Motor neuron (in vitro differentiated cells): Measurements from ENCODE around the gene SLC7A9. TPM values are rescaled to one million over a fixed set of nuclear protein-coding genes. Genes with fewer than 3 reads are reported as not detected.
A peak's percentile ranks its signal among the peaks of the same experiment; 100 is the strongest.
"Not testable (repeated sequence)": the region's sequence is repeated elsewhere in the genome, so short reads cannot be mapped to it uniquely, and the experiment has no call there.

ENCODE experiments used
- ATAC-seq, 8 experiments: fragments of 200-7000 bp; cut with Tn5 transposase; replicated peaks in 6 of 8; 2 replicates each; pipeline ENCODE4 v1.8.0; 2021; ENCODE audit warnings: mild to moderate bottlenecking in 8 of 8, moderate library complexity in 8 of 8
- H3K27ac ChIP-seq, 2 donors: fragments of 250-450 bp; sonication (Bioruptor Pico); 2 replicates each; pipeline ENCODE4 v1.9.0; 2021; ENCODE audit warnings: antibody characterized with exemption in 2 of 2, mild to moderate bottlenecking in 2 of 2, moderate library complexity in 1 of 2
- H3K4me1 ChIP-seq, 2 donors: fragments of 250-450 bp; sonication (Bioruptor Pico); replicated peaks in 1 of 2; 2 replicates each; pipeline ENCODE4 v1.6.1; 2021; ENCODE audit warnings: antibody characterized with exemption in 2 of 2, mild to moderate bottlenecking in 2 of 2, moderate library complexity in 1 of 2
- H3K4me3 ChIP-seq, 5 donors: fragments of 250-450 bp; sonication (Bioruptor Pico); 2 replicates each; pipeline ENCODE4 v1.9.0; 2021; ENCODE audit warnings: antibody characterized with exemption in 5 of 5, mild to moderate bottlenecking in 5 of 5, moderate library complexity in 4 of 5
- WGBS, 10 experiments: fragments of 450-650 bp; shearing (Covaris generic); methylation state at CpG; one replicate each; pipeline ENCODE4 v1.0.0; 2022; 5-methylcytosine and 5-hydroxymethylcytosine counted together
- in situ Hi-C, 9 experiments: fragments of 400-800 bp; cut with MboI; loops; one replicate each; pipeline ENCODE4 v1.15.0; 2021; ENCODE audit warnings: low sequenced_read_pairs in 9 of 9, low pct_unique_long_range_greater_than_20kb in 2 of 9; ENCODE audit not compliant: unreplicated experiment in 9 of 9
- total RNA-seq, 8 experiments: library from RNA; unstranded; fragments of 300-600 nt; gene quantifications; 2 replicates each; pipeline versions ENCODE4 v1.2.3 to v1.2.4, GENCODE V29; 2022

The SLC7A9 gene
- total RNA-seq, 8 experiments from 2014 or later, result 0.21 to 0.78 (median 0.46) TPM; not detected in 1

- no peak overlapping the region for H3K4me3 ChIP-seq
- peaks cover 7 to 9% of the 10 kb centered on the region in 2 donors for H3K4me1 ChIP-seq
- in situ Hi-C loops, result no loop called here
- ATAC-seq, result no peak
- H3K27ac ChIP-seq, result no peak overlapping the region
- WGBS, 10 experiments, result 26 to 100% (median 63%) methylated on average over 1 to 3 of the region's 3 CpGs; no CpG with 5 or more reads in 4 of the 10 experiments
These were observed 57.0 kb downstream of the SLC7A9 start for GRCh38 chr19:32812571-32812970.

- Histone ChIP-seq H3K4me3 (no peak overlapping the region), H3K27ac (no peak overlapping the region), H3K4me1 (peaks cover 7 to 9% of the 10 kb centered on the region in 2 donors)
- no peak for ATAC-seq
- 42 to 100% (median 78%) methylated on average over 1 to 6 of the region's 10 CpGs; no CpG with 5 or more reads in 3 of the 10 experiments for WGBS, 10 experiments
- in situ Hi-C loops, result no loop called here
These were observed 57.5 kb downstream of the SLC7A9 start for GRCh38 chr19:32812036-32812435.

- Histone ChIP-seq H3K27ac (no peak overlapping the region), H3K4me3 (no peak overlapping the region), H3K4me1 (peaks cover 7 to 9% of the 10 kb centered on the region in 2 donors)
- WGBS, 10 experiments, result 20 to 96% (median 88%) methylated on average over 2 to 8 of the region's 11 CpGs; no CpG with 5 or more reads in 2 of the 10 experiments
- no peak for ATAC-seq
- in situ Hi-C loops, result no loop called here
These were observed 58.4 kb downstream of the SLC7A9 start for GRCh38 chr19:32811151-32811550.

GRCh38 chr19:32810452-32810851, 59.1 kb downstream of the SLC7A9 start:
- in situ Hi-C loops, result no loop called here
- WGBS, 10 experiments, result 0 to 98% (median 70%) methylated on average over 1 to 8 of the region's 9 CpGs; no CpG with 5 or more reads in 1 of the 10 experiments
- Histone ChIP-seq H3K4me3 (no peak overlapping the region), H3K4me1 (peaks cover 7 to 9% of the 10 kb centered on the region in 2 donors), H3K27ac (no peak overlapping the region)
- no peak for ATAC-seq

GRCh38 chr19:32809754-32810153, 59.8 kb downstream of the SLC7A9 start:
- Histone ChIP-seq H3K27ac (no peak overlapping the region), H3K4me3 (no peak overlapping the region), H3K4me1 (peaks cover 7 to 9% of the 10 kb centered on the region in 2 donors)
- in situ Hi-C loops, result no loop called here
- WGBS, 10 experiments, result 29 to 88% (median 56%) methylated on average over 3 of the region's 3 CpGs; no CpG with 5 or more reads in 2 of the 10 experiments
- ATAC-seq, result peak in 3 of 8 experiments; percentile 23 to 42 (median 28)

GRCh38 chr19:32809254-32809653, 60.3 kb downstream of the SLC7A9 start:
- peak in 3 of 8 experiments; percentile 9 to 81 (median 33) for ATAC-seq
- H3K4me1 ChIP-seq, result peaks cover 4% of the 10 kb centered on the region in 2 donors
- WGBS, 10 experiments, result 0 to 81% (median 55%) methylated on average over 1 to 5 of the region's 5 CpGs; no CpG with 5 or more reads in 3 of the 10 experiments
- in situ Hi-C loops, result no loop called here
- no peak overlapping the region for H3K4me3 ChIP-seq
- no peak overlapping the region for H3K27ac ChIP-seq

GRCh38 chr19:32808236-32808635, 61.3 kb downstream of the SLC7A9 start:
- Histone ChIP-seq H3K27ac (no peak overlapping the region), H3K4me3 (no peak overlapping the region), H3K4me1 (peaks cover 0 to 2% of the 10 kb centered on the region in 2 donors)
- WGBS, 10 experiments, result 17 to 100% (median 89%) methylated on average over 1 to 4 of the region's 4 CpGs; no CpG with 5 or more reads in 2 of the 10 experiments
- ATAC-seq, result no peak
- in situ Hi-C loops, result no loop called here

GRCh38 chr19:32802840-32803239, 66.7 kb downstream of the SLC7A9 start:
- Histone ChIP-seq H3K27ac (no peak overlapping the region), H3K4me3 (no peak overlapping the region), H3K4me1 (peaks cover 0 to 2% of the 10 kb centered on the region in 2 donors)
- in situ Hi-C loops, result no loop called here
- no peak for ATAC-seq
- 40 to 100% (median 80%) methylated on average over 1 to 11 of the region's 12 CpGs; no CpG with 5 or more reads in 2 of the 10 experiments for WGBS, 10 experiments

- Histone ChIP-seq H3K4me3 (no peak overlapping the region), H3K4me1 (peaks cover 0 to 2% of the 10 kb centered on the region in 2 donors), H3K27ac (no peak overlapping the region)
- ATAC-seq, result no peak
- in situ Hi-C loops, result no loop called here
- 4 to 100% (median 35%) methylated on average over 1 to 4 of the region's 4 CpGs for WGBS, 10 experiments
These were observed 68.8 kb downstream of the SLC7A9 start for GRCh38 chr19:32800754-32801153.

GRCh38 chr19:32800191-32800590, 69.4 kb downstream of the SLC7A9 start:
- no peak overlapping the region for H3K27ac ChIP-seq
- H3K4me3 ChIP-seq, result no peak overlapping the region
- ATAC-seq, result no peak
- peaks cover 0 to 2% of the 10 kb centered on the region in 2 donors for H3K4me1 ChIP-seq
- in situ Hi-C loops, result no loop called here

- ATAC-seq, result no peak
- Histone ChIP-seq H3K4me1 (no peaks in the 10 kb centered on the region), H3K4me3 (no peak overlapping the region), H3K27ac (no peak overlapping the region)
- 0 to 100% (median 76%) methylated on average over 1 to 4 of the region's 4 CpGs; no CpG with 5 or more reads in 1 of the 10 experiments for WGBS, 10 experiments
- in situ Hi-C loops, result no loop called here
These were observed 71.4 kb downstream of the SLC7A9 start for GRCh38 chr19:32798201-32798600.

GRCh38 chr19:32789429-32789828, 80.1 kb downstream of the SLC7A9 start:
- no peak for ATAC-seq
- 40 to 100% (median 97%) methylated on average over 3 to 10 of the region's 10 CpGs; no CpG with 5 or more reads in 4 of the 10 experiments for WGBS, 10 experiments
- Histone ChIP-seq H3K4me1 (no peaks in the 10 kb centered on the region), H3K27ac (no peak overlapping the region), H3K4me3 (no peak overlapping the region)
- in situ Hi-C loops, result no loop called here

GRCh38 chr19:32787895-32788294, 81.7 kb downstream of the SLC7A9 start:
- ATAC-seq, H3K4me3 ChIP-seq, H3K27ac ChIP-seq, H3K4me1 ChIP-seq, in situ Hi-C loops: not testable (repeated sequence)
- whole genome bisulfite sequencing, 10 experiments, result 61 to 100% (median 83%) methylated on average over 1 to 5 of the region's 5 CpGs; no CpG with 5 or more reads in 2 of the 10 experiments

GRCh38 chr19:32787161-32787813, 82.3 kb downstream of the SLC7A9 start:
- H3K4me3 ChIP-seq, H3K27ac ChIP-seq, in situ Hi-C loops, H3K4me1 ChIP-seq: not testable (repeated sequence)
- WGBS, 10 experiments, result 17 to 80% (median 50%) methylated on average over 1 to 4 of the region's 12 CpGs; no CpG with 5 or more reads in 5 of the 10 experiments
- peak in 1 of 8 experiments; percentile 42 for ATAC-seq
